GM12878 (cell line): ENCODE data around the gene HLA-DRA. TPM values are rescaled to one million over a fixed set of nuclear protein-coding genes. Genes with fewer than 3 reads are reported as not detected.

Experiments
- ATAC-seq: fragments of 200-7000 bp; cut with Tn5 transposase; 3 replicates; pipeline ENCODE4 v1.9.1; 2020; ENCODE audit warnings: mild to moderate bottlenecking, moderate library complexity
- BruUV-seq: library from RNA; stranded (reverse); fragments of 400-500 nt; replicated peaks from 2 replicates; lab custom pipeline; 2021; lab: Mats Ljungman, UMichigan
- CTCF ChIA-PET: fragments of 300-600 bp; sonication (Branson Sonifier 250); formaldehyde crosslinking; extraction: SDS; loops from one replicate; lab custom pipeline; 2021; ENCODE audit warnings: inconsistent platforms; lab: Yijun Ruan, JAX
- POLR2A ChIA-PET: fragments of 350-600 bp; formaldehyde crosslinking; extraction: SDS; loops from one replicate; lab custom pipeline; 2021; ENCODE audit warnings: inconsistent platforms; lab: Charles Lee
- RAD21 ChIA-PET: fragments of 300-600 bp; sonication (Branson Sonifier 250); formaldehyde crosslinking; loops from one replicate; lab custom pipeline; 2023; ENCODE audit warnings: antibody characterized with exemption; ENCODE audit not compliant: unreplicated experiment; lab: Charles Lee
- SMC1A ChIA-PET: fragments of 300-600 bp; sonication (Branson Sonifier 250); formaldehyde crosslinking; loops from one replicate; lab custom pipeline; 2023; ENCODE audit not compliant: unreplicated experiment, uncharacterized antibody; lab: Charles Lee
- DNase-seq: peaks from one replicate; pipeline ENCODE4 v3.0.0-alpha.2; 2011; ENCODE audit warnings: low read depth, low spot score
- FAIRE-seq: peaks from 3 replicates; lab custom pipeline; 2011; peaks lifted over from hg19 to GRCh38; lab: Jason Lieb, UNC
- H2AFZ ChIP-seq: 2 replicates; pipeline ENCODE4 v1.6.0; 2011; ENCODE audit warnings: low read depth, low read length, control low read depth; ENCODE audit not compliant: control insufficient read depth
- H3K27ac ChIP-seq: 2 replicates; pipeline ENCODE4 v1.5.1; 2011; ENCODE audit warnings: control low read depth; ENCODE audit not compliant: control insufficient read depth, insufficient read depth
- H3K27me3 ChIP-seq, 2 experiments: replicated peaks in 1 of 2; 2 replicates each; pipeline versions ENCODE4 v1.6.0 to v1.6.1; 2011; ENCODE audit warnings: low read length in 1 of 2; ENCODE audit not compliant: control insufficient read depth in 2 of 2, insufficient read depth in 2 of 2
- H3K36me3 ChIP-seq, 2 experiments: 2 replicates each; pipeline ENCODE4 v1.5.1; 2011; ENCODE audit warnings: low read length in 1 of 2; ENCODE audit not compliant: control insufficient read depth in 2 of 2, insufficient read depth in 2 of 2
- H3K4me1 ChIP-seq: 2 replicates; pipeline ENCODE4 v1.6.1; 2011; ENCODE audit warnings: mild to moderate bottlenecking, low read length, moderate library complexity, mixed read lengths; ENCODE audit not compliant: control insufficient read depth, insufficient read depth
- H3K4me2 ChIP-seq: 2 replicates; pipeline ENCODE4 v1.6.0; 2011; ENCODE audit warnings: control low read depth; ENCODE audit not compliant: control insufficient read depth, insufficient read depth
- H3K4me3 ChIP-seq: fragments of 200-600 bp; sonication (generic); 2 replicates; pipeline ENCODE4 v1.5.1; 2016
- H3K79me2 ChIP-seq: 2 replicates; pipeline ENCODE4 v1.6.0; 2011; ENCODE audit warnings: low read length; ENCODE audit not compliant: control insufficient read depth, insufficient read depth
- H3K9ac ChIP-seq: 2 replicates; pipeline ENCODE4 v1.8.0; 2011; ENCODE audit warnings: low read length, control low read depth, mixed read lengths; ENCODE audit not compliant: control insufficient read depth, insufficient read depth
- H3K9me3 ChIP-seq: replicated peaks from 3 replicates; pipeline ENCODE4 v1.5.1; 2011; ENCODE audit warnings: mild to moderate bottlenecking, low read length; ENCODE audit not compliant: control insufficient read depth, insufficient read depth
- H4K20me1 ChIP-seq: 2 replicates; pipeline ENCODE4 v1.6.0; 2011; ENCODE audit not compliant: control insufficient read depth, insufficient read depth
- CTCF ChIP-seq, 3 experiments: IDR thresholded peaks in 2 of 3; conservative IDR thresholded peaks in 1 of 3; 2 replicates each; pipeline ENCODE4 v1.5.1; 2011; ENCODE audit warnings: low read depth in 3 of 3, low read length in 3 of 3, mild to moderate bottlenecking in 3 of 3, control low read depth in 2 of 3, moderate library complexity in 2 of 3, inconsistent platforms in 1 of 3, mixed read lengths in 1 of 3; ENCODE audit not compliant: control insufficient read depth in 2 of 3, insufficient read depth in 1 of 3; ENCODE audit errors: extremely low read depth in 1 of 3
- E2F4 ChIP-seq: IDR thresholded peaks from 2 replicates; pipeline ENCODE4 v1.6.1; 2012; ENCODE audit warnings: low read depth, low read length, improper control_type of control experiment
- IRF3 ChIP-seq: fragments of 450-650 bp; IDR thresholded peaks from 2 replicates; pipeline ENCODE4 v1.6.1; 2014; ENCODE audit warnings: mild to moderate bottlenecking
- IRF4 ChIP-seq: IDR thresholded peaks from 2 replicates; pipeline ENCODE4 v1.6.1; 2011; ENCODE audit warnings: low read depth, low read length
- MEF2A ChIP-seq: IDR thresholded peaks from 2 replicates; pipeline ENCODE4 v1.6.1; 2011; ENCODE audit warnings: low read depth, mild to moderate bottlenecking, low read length, moderate library complexity; ENCODE audit not compliant: insufficient read depth
- RAD21 ChIP-seq: IDR thresholded peaks from 2 replicates; pipeline ENCODE4 v1.6.1; 2011; ENCODE audit warnings: mild to moderate bottlenecking, low read depth, low read length, moderate library complexity; ENCODE audit not compliant: insufficient read depth
- RFX5 ChIP-seq: IDR thresholded peaks from 2 replicates; pipeline ENCODE4 v1.6.1; 2011; ENCODE audit warnings: low read depth, low read length, improper control_type of control experiment
- STAT3 ChIP-seq: IDR thresholded peaks from 2 replicates; pipeline ENCODE4 v1.6.1; 2011; ENCODE audit warnings: low read depth, low read length, improper control_type of control experiment
- YY1 ChIP-seq: IDR thresholded peaks from 2 replicates; pipeline ENCODE4 v1.6.1; 2011; ENCODE audit warnings: low read depth, mild to moderate bottlenecking, low read length
- ZNF217 ChIP-seq: fragments of 450-650 bp; IDR thresholded peaks from 2 replicates; pipeline ENCODE4 v1.6.1; 2017; ENCODE audit warnings: antibody characterized with exemption, mild to moderate bottlenecking
- ZNF24 ChIP-seq: fragments of 450-650 bp; IDR thresholded peaks from 2 replicates; pipeline ENCODE4 v1.6.1; 2017; ENCODE audit warnings: antibody characterized with exemption, mild to moderate bottlenecking
- WGBS: methylation state at CpG from one replicate; pipeline ENCODE4 v1.1.6; 2016; ENCODE audit warnings: low lambda C conversion rate; ENCODE audit not compliant: insufficient replicate concordance, insufficient coverage; ENCODE audit errors: missing lambda C conversion rate; 5-methylcytosine and 5-hydroxymethylcytosine counted together
- in situ Hi-C: fragments of 300-500 bp; cut with MboI; formaldehyde crosslinking; loops from 9 replicates; pipeline ENCODE4 v1.14.3; 2018; ENCODE audit warnings: mixed read lengths
- intact Hi-C: fragments of 100-400 bp; cut with micrococcal nuclease; formaldehyde crosslinking; loops from one replicate; pipeline ENCODE4 v1.14.2; 2022; ENCODE audit not compliant: unreplicated experiment
- polyA plus RNA-seq, 11 experiments: library from polyadenylated mRNA; depleted of rRNA in 4 of 11; unstranded in 6 of 11; stranded (reverse) in 5 of 11; fragments of >200 nt; fragmentation: Nextera tagmentation in 4 of 11; fragmentation: Illumina TruSeq in 1 of 11; extraction: Ambion mirVana in 4 of 11; extraction: Trizol in 1 of 11; gene quantifications; 1 replicate in 1 of 11; 2 replicates in 10 of 11; pipeline versions ENCODE4 v1.2.1 to v1.2.3, GENCODE V29; 2011 to 2016; ENCODE audit warnings: inconsistent platforms in 2 of 11, missing spikeins in 2 of 11, low read depth in 1 of 11
- total RNA-seq, 4 experiments: library from RNA; depleted of rRNA in 3 of 4; stranded (reverse); fragments of >200 nt in 3 of 4; fragmentation: Illumina TruSeq in 1 of 4; extraction: Trizol in 1 of 4; gene quantifications; 2 replicates each; pipeline versions ENCODE4 v1.2.1 to v1.2.3, GENCODE V29; 2013 to 2021
- TF ChIP-seq, protein P1 (sequence below): IDR thresholded peaks from 2 replicates; pipeline ENCODE4 v1.6.1; 2011; ENCODE audit warnings: low read depth, mild to moderate bottlenecking, low read length, moderate library complexity, borderline replicate concordance; ENCODE audit errors: extremely low read depth
- TF ChIP-seq, protein P2 (sequence below): IDR thresholded peaks from 2 replicates; pipeline ENCODE4 v1.6.1; 2011; ENCODE audit warnings: borderline replicate concordance, low read depth, mild to moderate bottlenecking, moderate library complexity, mixed read lengths, low read length; ENCODE audit not compliant: insufficient read depth; ENCODE audit errors: extremely low read length

HLA-DRA gene
- total and polyA plus RNA-seq, 10 of the 15 experiments (the other 5 are each of a cell fraction or from before 2014, with no cell fraction given) = 2,040 to 7,093 (median 2,859) TPM

GRCh38 chr6:32413427-32414047 lies 26.1 kb upstream of the HLA-DRA start (continued):
- TF ChIP-seq, protein P1, sequence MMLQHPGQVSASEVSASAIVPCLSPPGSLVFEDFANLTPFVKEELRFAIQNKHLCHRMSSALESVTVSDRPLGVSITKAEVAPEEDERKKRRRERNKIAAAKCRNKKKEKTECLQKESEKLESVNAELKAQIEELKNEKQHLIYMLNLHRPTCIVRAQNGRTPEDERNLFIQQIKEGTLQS = peak; percentile 18; the same call in 1 of the 2 replicates
- 0 out of 2 replicates have a peak, but pooled peaks have one; percentile 43 for TF ChIP-seq RFX5
- peak; percentile 84 to 96 (median 94) for TF ChIP-seq CTCF (IDR thresholded peaks at IDR 0.05 in 2 of 3, conservative IDR thresholded peaks at IDR 0.05 in 1 of 3; ENCODE audit: control insufficient read depth in 2 of 3, extremely low read depth in 1 of 3, insufficient read depth in 1 of 3, low read depth in 3 of 3, low read length in 3 of 3)
- TF ChIP-seq YY1 = peak; percentile 73; the same call in 1 of the 2 replicates
- peak; percentile 83 for TF ChIP-seq RAD21

GRCh38 chr6:32415521-32416019 lies 24.1 kb upstream of the HLA-DRA start:
- H3K4me3 ChIP-seq = no peak overlapping the region
- CTCF ChIA-PET = interaction anchor here (1.0 to 11.1 kb wide), 16 partner anchors 9 to 569 kb away, joined by 3 to 200 read pairs (median 15); partner anchors contain the start of gene BTNL2
- DNase-seq (no peak), FAIRE-seq (peak; percentile 52), ATAC-seq (peak; percentile 86)
- POLR2A ChIA-PET = interaction anchor here (0.6 kb wide), 1 partner anchor 742 kb away, joined by 3 read pairs; no protein-coding TSS in a partner anchor
- in situ Hi-C loops = no loop called here
- peaks cover 0 to 1% of the 10 kb centered on the region in 2 experiments; a peak in 2 of 4 replicates for H3K27me3 ChIP-seq
- peak overlapping the region; percentile 76 for H3K4me2 ChIP-seq
- 11% methylated on average over 13 of the region's 13 CpGs for WGBS
- RAD21 ChIA-PET = interaction anchor here (1.0 to 7.5 kb wide), 8 partner anchors 17 to 453 kb away, joined by 3 to 72 read pairs (median 12); no protein-coding TSS in a partner anchor
- peak overlapping the region; percentile 38 for H2AFZ ChIP-seq
- H3K36me3 ChIP-seq = no peaks in the 10 kb centered on the region
- H3K27ac ChIP-seq = no peak overlapping the region
- no peaks in the 10 kb centered on the region for H3K79me2 ChIP-seq
- no peaks in the 10 kb centered on the region for H4K20me1 ChIP-seq
- H3K9ac ChIP-seq = no peak overlapping the region
- no TSS peak for BruUV-seq
- no peaks in the 10 kb centered on the region for H3K9me3 ChIP-seq
- no peaks in the 10 kb centered on the region for H3K4me1 ChIP-seq
- intact Hi-C loops = loop anchor here (2.0 kb wide), 1 partner anchor 371 kb away; no protein-coding TSS in a partner anchor
- SMC1A ChIA-PET = interaction anchor here (0.7 to 6.5 kb wide), 11 partner anchors 10 to 453 kb away, joined by 3 to 99 read pairs (median 30); no protein-coding TSS in a partner anchor
- no peak for TF ChIP-seq ZNF217
- peak; percentile 89 for TF ChIP-seq RAD21
- TF ChIP-seq, protein P2, sequence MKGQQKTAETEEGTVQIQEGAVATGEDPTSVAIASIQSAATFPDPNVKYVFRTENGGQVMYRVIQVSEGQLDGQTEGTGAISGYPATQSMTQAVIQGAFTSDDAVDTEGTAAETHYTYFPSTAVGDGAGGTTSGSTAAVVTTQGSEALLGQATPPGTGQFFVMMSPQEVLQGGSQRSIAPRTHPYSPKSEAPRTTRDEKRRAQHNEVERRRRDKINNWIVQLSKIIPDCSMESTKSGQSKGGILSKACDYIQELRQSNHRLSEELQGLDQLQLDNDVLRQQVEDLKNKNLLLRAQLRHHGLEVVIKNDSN = no peak
- no peak for TF ChIP-seq IRF3
- 0 out of 2 replicates have a peak, but pooled peaks have one; percentile 32 for TF ChIP-seq ZNF24
- TF ChIP-seq IRF4 = no peak
- TF ChIP-seq E2F4 = no peak
- no peak for TF ChIP-seq MEF2A
- TF ChIP-seq STAT3 = no peak
